Non-pigmented ciliary epithelial cell (primary cell): Measurements from ENCODE around the gene CSNK1D.

ENCODE experiments used
- DNase-seq: peaks from one replicate; pipeline ENCODE4 v3.0.0-alpha.2; 2010; ENCODE audit warnings: low read depth

CSNK1D gene

DNA sequence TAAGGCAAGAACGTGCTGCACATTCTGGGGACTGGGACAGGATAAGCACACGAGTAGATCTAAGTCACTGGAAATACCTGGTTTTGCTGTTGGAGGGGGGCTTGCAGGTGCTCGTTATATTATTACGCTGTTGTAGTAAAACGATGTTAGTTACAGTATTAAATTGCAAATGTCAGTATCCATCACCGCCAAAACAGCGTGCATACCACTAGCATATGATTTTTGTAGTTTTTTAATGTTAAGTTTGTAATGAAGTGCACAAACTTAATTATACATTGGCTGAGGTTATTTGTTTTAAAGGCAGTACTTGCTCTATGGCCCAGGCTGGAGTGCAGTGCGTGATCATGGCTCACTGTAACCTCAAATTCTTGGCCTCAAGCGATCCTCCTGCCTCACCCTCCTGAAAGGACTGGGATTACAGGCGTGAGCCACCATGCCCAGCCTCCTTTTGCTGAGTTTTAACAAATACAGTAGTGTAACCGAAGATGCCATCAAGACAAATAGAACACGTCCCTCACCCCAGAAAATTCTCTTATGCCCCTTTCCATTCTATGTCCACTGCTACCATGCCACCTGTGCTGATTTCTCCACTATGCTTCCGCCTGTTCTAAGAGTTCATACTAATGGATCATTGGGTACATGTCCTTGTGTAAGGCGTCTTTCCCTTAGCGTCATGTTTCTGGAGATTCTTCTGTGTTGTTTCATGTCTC lies 20.7 kb upstream of the CSNK1D start:
- DNase-seq, result no peak

DNA sequence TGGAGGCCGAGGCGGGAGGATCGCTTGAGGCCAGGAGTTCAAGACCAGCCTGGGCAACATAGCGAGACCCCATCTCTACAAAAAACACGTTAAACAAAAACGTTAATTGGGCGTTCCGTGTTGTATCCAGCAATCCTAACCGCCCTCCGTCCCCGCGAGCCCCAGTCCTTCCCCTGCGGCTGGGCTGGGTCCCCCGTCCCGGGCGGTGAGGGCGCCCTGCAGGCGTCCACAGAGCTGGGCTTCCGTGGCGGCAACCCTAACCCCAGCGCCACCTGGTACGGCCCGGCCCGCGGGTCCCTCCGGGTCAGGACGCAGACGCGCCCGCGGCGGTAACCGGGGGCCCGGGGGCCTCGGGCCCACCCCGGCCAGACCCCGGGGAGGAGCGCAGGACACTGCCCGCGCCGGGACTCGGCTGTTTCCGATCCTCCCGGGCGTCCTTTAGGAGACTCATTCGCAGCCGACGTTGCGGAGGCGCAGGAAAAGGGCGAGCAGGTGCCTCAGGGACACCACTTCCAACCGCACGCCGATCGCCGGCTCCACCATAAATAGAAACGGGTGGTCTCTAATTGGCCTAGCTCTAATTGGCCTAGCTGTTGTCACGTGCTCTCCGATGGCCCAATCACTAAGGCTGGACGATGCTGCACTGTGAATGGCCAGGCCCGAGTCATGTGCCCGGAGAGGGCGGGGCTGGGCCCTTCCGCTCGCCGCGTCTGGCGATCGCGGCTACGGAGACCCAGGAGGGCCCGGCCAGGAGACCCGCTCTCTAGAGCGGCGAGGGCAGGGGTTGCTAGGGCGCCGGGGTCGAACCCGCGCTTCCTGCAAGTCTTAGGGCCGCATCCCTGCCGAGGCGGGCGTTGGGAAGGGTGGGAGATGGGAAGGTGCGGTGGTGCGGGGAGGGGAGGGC lies 19.0 kb upstream of the CSNK1D start:
- DNase-seq, result peak; percentile 92

DNA sequence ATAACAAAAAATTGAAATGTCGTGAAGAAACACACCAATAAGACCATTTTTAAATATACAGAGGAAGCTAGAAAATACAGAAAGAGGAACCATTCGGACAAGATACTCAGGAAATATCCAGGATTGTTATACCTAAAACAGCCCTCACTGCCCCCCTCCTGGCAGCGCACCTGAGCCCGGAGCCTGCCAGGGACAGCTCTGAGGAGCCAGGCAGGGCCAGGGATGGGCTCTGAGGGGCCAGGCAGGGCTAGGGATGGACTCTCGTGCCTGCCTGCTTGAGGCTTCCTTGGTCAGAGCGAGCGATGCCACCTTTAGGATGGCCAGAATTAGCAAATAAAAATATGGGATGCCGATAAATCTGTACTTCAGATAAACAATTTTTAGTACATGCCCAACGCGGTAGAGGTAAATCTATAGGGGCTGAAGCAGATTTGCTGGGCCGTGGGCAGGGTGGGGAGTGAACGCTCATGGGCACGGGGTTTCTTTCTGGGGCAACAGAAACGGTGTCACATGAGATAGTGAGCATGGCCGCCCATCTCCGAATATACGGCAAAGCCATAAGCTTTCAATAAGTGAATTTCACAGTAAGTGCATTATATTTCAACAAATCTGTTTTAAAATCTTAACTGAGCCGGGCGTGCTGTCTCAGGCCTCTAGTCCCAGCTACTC lies 18.2 kb upstream of the CSNK1D start:
- no peak for DNase-seq

GRCh38 chr17:82287868-82288801 lies 14.6 kb upstream of the CSNK1D start:
- no peak for DNase-seq

DNA sequence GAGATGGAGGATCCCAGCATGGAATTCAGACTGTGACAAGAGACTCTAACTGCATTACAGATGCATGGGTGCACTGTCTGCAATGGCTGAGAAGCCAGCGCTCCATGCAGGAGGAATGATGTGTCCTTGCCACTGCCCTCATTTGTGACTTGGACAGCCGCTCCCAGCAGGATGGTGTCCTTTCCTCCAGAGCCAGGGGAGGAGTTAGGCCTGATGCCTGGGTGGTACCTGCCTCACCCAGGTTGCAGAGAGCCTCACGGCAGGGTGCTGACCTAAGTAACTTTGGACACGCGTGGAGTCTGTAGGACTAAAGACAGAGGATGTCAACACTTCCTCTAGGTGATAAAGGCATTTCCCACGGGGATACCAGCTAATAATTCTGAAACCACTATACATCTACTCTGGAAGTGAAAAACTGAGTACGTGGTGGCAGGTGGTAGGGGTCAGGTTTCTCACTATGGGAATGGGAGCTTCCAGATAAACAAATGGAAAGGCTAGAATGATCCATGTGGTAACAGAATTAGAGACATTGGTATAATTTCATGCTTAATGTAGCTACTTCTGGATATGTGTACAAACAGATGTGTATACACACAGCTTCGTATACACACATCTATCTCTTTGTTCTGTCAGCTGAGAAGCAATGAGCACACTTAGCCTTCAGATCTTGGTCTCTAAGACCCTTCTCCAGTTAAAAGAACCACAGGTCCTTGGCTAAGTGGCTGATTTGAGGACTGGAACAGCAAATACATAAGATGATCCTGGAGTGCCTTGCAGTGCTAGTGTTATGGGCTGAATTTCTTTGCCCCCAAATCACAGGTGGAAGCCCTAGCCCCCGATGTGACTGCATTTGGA lies 13.7 kb upstream of the CSNK1D start:
- DNase-seq, result no peak

GRCh38 chr17:82285141-82285540 lies 11.6 kb upstream of the CSNK1D start:
- DNase-seq, result no peak

GRCh38 chr17:82283208-82283749 lies 9.8 kb upstream of the CSNK1D start:
- DNase-seq, result peak; percentile 41

DNA sequence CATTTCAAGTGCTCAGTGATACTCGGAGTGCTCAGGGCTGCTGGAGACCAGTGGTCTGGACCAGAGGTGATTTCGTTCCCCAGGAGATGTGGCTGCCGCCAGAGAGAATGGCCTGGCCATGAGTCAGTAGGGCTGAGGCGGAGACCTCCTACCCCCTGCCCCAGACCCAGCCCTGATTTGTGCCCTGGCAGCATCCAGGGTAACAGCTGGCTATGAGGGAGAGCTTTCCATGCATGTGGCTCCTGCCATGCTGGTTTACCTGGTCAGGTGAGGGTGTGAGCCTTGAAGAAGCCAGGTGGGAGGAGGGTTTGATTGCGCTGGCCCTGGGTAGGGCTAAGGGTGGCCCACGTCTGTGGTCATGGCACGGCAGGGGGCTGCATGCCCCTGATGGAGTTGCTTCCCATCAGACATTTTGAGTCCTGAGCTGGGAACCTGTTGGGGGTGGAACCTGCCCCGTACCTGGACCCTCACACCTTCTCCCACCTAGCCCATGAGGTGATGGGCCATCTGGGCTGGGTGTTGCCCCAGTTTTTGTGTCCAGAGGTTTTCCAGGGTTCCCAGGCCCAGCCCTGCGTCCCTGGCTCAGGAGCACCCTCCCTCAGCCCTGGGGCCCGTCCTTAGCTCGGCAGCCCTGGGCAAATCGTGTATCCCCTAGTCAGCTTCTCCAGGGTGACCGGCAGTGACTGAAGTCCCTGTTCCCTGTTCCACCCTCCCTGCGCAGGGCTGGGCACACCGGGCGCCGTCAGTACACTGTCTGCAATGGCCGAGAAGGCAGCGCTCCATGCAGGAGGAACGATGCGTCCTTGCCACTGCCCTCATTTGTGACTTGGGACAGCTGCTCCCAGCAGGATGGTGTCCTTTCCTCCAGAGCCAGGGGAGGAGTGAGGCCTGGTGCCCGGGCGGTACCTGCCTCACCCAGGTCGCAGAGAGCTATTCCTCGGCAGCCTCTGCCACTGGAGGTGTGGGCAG lies 9.0 kb upstream of the CSNK1D start:
- no peak for DNase-seq

GRCh38 chr17:82281502-82282238 lies 8.2 kb upstream of the CSNK1D start:
- DNase-seq, result no peak

DNA sequence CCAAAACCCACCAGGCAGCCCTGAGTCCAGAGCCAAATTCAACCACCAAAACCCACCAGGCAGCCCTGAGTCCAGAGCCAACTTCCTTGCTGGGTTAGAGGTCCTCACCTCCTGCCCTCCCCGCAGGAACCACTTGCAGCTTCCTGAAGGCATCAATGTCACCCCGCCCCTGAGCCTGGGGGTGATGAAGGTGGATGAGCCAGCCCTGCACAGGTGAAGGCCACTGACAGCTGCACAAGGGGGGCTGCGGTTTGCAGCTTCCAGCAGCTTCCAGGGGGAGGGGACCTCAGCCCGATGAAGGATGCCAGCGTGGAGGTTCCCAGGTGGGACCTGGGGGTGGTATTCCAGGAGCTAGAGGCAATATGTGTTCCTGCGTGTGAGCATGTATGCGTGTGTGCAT lies 7.6 kb upstream of the CSNK1D start:
- DNase-seq, result no peak

- no peak for DNase-seq
Measured at GRCh38 chr17:82280537-82280936, 7.0 kb upstream of the CSNK1D start.

- no peak for DNase-seq
Measured at GRCh38 chr17:82278786-82279391, 5.4 kb upstream of the CSNK1D start.

- DNase-seq, result no peak
Measured at GRCh38 chr17:82278308-82278707, 4.8 kb upstream of the CSNK1D start.

- DNase-seq, result no peak
Measured at GRCh38 chr17:82277851-82278250, 4.4 kb upstream of the CSNK1D start.

DNA sequence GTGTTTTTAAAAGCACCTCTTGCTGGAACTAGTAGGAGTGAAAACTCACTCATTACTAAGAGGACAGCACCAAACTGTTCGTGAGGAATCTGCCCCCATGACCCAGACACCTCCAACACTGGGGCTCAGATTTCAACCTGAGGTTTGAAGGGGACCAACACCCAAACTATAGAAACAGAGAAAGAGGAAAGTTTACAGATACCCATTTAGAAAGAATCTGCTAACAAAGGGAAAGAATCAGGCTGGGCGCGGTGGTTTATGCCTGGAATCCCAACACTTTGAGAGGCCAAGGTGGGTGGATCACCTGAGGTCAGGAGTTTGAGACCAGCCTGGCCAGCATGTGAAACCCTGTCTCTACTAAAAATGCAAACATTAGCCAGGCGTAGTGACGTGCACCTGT lies 3.4 kb upstream of the CSNK1D start:
- DNase-seq, result no peak

DNA sequence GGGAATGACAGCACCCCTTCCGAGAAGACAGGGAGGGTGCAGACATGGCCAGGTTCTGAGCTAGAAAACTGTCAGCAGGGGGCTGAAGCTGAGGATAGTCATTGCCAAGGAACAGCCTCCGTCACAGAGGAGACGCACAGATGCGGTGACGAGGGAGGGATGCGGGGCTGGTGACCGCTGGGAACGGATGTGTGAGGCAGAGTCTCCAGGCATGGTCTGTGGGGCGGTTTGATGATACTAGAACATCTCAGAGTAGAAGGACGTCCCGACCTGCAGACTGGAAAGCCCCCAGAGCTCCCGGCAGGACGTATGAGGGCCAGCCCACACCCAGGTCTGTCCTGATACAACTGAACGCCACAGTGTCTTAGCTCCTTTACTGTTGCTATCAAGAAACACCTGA lies 1.8 kb upstream of the CSNK1D start:
- no peak for DNase-seq

DNA sequence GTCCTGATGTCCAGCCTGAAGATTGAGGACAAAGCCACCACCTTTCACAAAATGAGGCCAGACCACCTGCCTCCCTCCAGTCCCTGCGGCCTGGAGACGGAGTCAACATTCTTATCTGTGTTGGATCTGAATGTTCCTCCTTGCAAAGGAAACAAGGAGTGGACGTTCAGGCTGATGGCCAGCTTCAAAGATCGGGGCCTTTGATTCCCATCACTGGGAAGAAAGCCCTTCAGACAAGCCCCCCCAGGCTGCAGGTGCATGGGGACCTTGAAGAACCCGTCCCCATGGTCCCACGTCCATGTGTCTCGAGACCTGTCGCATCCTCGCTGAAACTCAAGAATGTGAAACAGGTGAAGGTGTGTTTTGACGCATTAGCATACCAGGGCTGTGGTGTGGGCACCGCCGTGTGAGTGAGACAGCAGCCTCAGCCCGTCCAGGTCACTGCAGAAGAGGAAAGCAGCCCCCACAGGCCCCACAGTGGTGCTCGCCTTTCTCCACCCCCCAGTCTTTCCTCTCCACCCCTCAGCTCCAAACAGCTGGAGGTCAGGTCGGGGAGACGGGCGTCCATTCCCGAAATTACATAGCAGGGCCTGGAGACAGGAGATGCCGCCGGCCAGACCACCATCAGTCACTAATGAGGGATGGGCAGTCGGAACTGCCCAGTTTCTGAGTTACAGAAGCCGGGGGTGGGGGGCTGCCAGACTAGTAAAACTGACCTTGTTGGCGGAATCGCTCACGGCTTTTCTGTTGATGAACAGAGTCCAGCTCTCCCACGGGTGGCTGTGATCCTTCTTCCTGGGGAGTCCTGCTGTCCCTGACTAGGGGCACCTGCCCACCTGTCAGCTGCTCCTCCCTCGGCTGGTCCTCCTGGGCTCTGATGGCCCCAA lies 877 bp upstream of the CSNK1D start:
- no peak for DNase-seq
